Glutamatergic neuron (in vitro differentiated cells): ENCODE results near the gene TMIE. TPM values are rescaled to one million over a fixed set of nuclear protein-coding genes. Genes with fewer than 3 reads are reported as not detected.

Source experiments
- DNase-seq: peaks from one replicate; pipeline ENCODE4 v3.0.0; 2022
- H3K27ac Mint-ChIP-seq: one replicate; pipeline ENCODE4 v1.8.0; 2020; ENCODE audit warnings: mild to moderate bottlenecking, mixed read lengths, inconsistent platforms; ENCODE audit not compliant: unreplicated experiment
- H3K27me3 Mint-ChIP-seq: one replicate; pipeline ENCODE4 v1.8.0; 2020; ENCODE audit warnings: mild to moderate bottlenecking, moderate library complexity, mixed read lengths, inconsistent platforms; ENCODE audit not compliant: unreplicated experiment
- H3K36me3 Mint-ChIP-seq: one replicate; pipeline ENCODE4 v1.8.0; 2020; ENCODE audit warnings: mild to moderate bottlenecking, mixed read lengths, inconsistent platforms; ENCODE audit not compliant: unreplicated experiment
- H3K4me1 Mint-ChIP-seq: one replicate; pipeline ENCODE4 v1.8.0; 2020; ENCODE audit warnings: mild to moderate bottlenecking, low read depth, mixed read lengths, inconsistent platforms; ENCODE audit not compliant: unreplicated experiment
- H3K4me3 Mint-ChIP-seq: one replicate; pipeline ENCODE4 v1.8.0; 2020; ENCODE audit warnings: mild to moderate bottlenecking, mixed read lengths, inconsistent platforms; ENCODE audit not compliant: unreplicated experiment
- H3K9me3 Mint-ChIP-seq: one replicate; pipeline ENCODE4 v1.8.0; 2020; ENCODE audit warnings: mild to moderate bottlenecking, moderate library complexity, mixed read lengths, inconsistent platforms; ENCODE audit not compliant: unreplicated experiment
- CTCF ChIP-seq: fragments of 200-600 bp; sonication (generic); IDR thresholded peaks from one replicate; pipeline ENCODE4 v1.5.0; 2021; ENCODE audit not compliant: partially characterized antibody, unreplicated experiment
- total RNA-seq: library from RNA; stranded (reverse); fragmentation: NEBNext Ultra II Directional; extraction: Animal tissue kit (Norgen Biotek cat#: 25700); gene quantifications from one replicate; pipeline ENCODE4 v1.2.1, GENCODE V29; 2021; ENCODE audit not compliant: unreplicated experiment

TMIE gene
- total RNA-seq, 1 donor from 2014 or later: not detected

GRCh38 chr3:46711305-46711704 lies 10.1 kb downstream of the TMIE start:
- H3K4me3 Mint-ChIP-seq: no peak overlapping the region
- H3K27ac Mint-ChIP-seq: no peak overlapping the region
- H3K9me3 Mint-ChIP-seq: no peaks in the 10 kb centered on the region
- no peak for TF ChIP-seq CTCF
- H3K27me3 Mint-ChIP-seq: peaks cover 4% of the 10 kb centered on the region
- DNase-seq: no peak
- H3K36me3 Mint-ChIP-seq: no peaks in the 10 kb centered on the region
- peaks cover 8% of the 10 kb centered on the region for H3K4me1 Mint-ChIP-seq

- peaks cover 4% of the 10 kb centered on the region for H3K27me3 Mint-ChIP-seq
- H3K4me1 Mint-ChIP-seq: peaks cover 7% of the 10 kb centered on the region
- H3K9me3 Mint-ChIP-seq: no peaks in the 10 kb centered on the region
- DNase-seq: no peak
- no peak overlapping the region for H3K4me3 Mint-ChIP-seq
- no peak for TF ChIP-seq CTCF
- no peaks in the 10 kb centered on the region for H3K36me3 Mint-ChIP-seq
- H3K27ac Mint-ChIP-seq: no peak overlapping the region
Observed at GRCh38 chr3:46711760-46712159, 10.6 kb downstream of the TMIE start.

- no peak for DNase-seq
- no peaks in the 10 kb centered on the region for H3K36me3 Mint-ChIP-seq
- TF ChIP-seq CTCF: no peak
- H3K27ac Mint-ChIP-seq: no peak overlapping the region
- H3K4me1 Mint-ChIP-seq: peaks cover 7% of the 10 kb centered on the region
- H3K27me3 Mint-ChIP-seq: peaks cover 4% of the 10 kb centered on the region
- no peaks in the 10 kb centered on the region for H3K9me3 Mint-ChIP-seq
- no peak overlapping the region for H3K4me3 Mint-ChIP-seq
Observed at GRCh38 chr3:46712191-46713049, 11.2 kb downstream of the TMIE start.

- no peak overlapping the region for H3K27ac Mint-ChIP-seq
- H3K27me3 Mint-ChIP-seq: peaks cover 4% of the 10 kb centered on the region
- no peak for TF ChIP-seq CTCF
- H3K36me3 Mint-ChIP-seq: no peaks in the 10 kb centered on the region
- no peak for DNase-seq
- peaks cover 7% of the 10 kb centered on the region for H3K4me1 Mint-ChIP-seq
- H3K9me3 Mint-ChIP-seq: no peaks in the 10 kb centered on the region
- H3K4me3 Mint-ChIP-seq: no peak overlapping the region
Observed at GRCh38 chr3:46713050-46713897, 12.1 kb downstream of the TMIE start.
